Neutrophil (primary cell): ENCODE data around the gene GLG1.
"Not testable (repeated sequence)": the region's sequence is repeated elsewhere in the genome, so short reads cannot be mapped to it uniquely, and the experiment has no call there.

Experiments used
- H3K27ac ChIP-seq: fragments of 200-600 bp; sonication (generic); 2 replicates; pipeline ENCODE4 v1.5.1; 2016; ENCODE audit warnings: mild to moderate bottlenecking, moderate library complexity
- H3K27me3 ChIP-seq: fragments of 200-600 bp; sonication (generic); 2 replicates; pipeline ENCODE4 v1.6.0; 2016; ENCODE audit warnings: mild to moderate bottlenecking
- H3K36me3 ChIP-seq: fragments of 200-600 bp; sonication (generic); 2 replicates; pipeline ENCODE4 v1.5.1; 2017
- H3K4me1 ChIP-seq, 2 experiments: fragments of 200-600 bp in 1 of 2; sonication (generic) in 1 of 2; 1 replicate in 1 of 2; 2 replicates in 1 of 2; pipeline versions ENCODE4 v1.5.1 to v1.6.1; 2013 to 2016; ENCODE audit warnings: low read depth in 1 of 2, low read length in 1 of 2, mild to moderate bottlenecking in 1 of 2, moderate library complexity in 1 of 2; ENCODE audit not compliant: control insufficient read depth in 1 of 2, insufficient read depth in 1 of 2
- H3K4me3 ChIP-seq, 2 experiments: fragments of 200-600 bp in 1 of 2; sonication (generic) in 1 of 2; 1 replicate in 1 of 2; 2 replicates in 1 of 2; pipeline ENCODE4 v1.5.1; 2013 to 2016; ENCODE audit warnings: low read depth in 1 of 2, low read length in 1 of 2, mild to moderate bottlenecking in 1 of 2, moderate library complexity in 1 of 2
- H3K9me3 ChIP-seq: fragments of 200-600 bp; sonication (generic); 2 replicates; pipeline ENCODE4 v1.5.1; 2016
- CTCF ChIP-seq: fragments of 200-600 bp; sonication (generic); IDR thresholded peaks from 2 replicates; pipeline ENCODE4 v1.5.1; 2016; ENCODE audit warnings: antibody characterized with exemption

GLG1 gene

GRCh38 chr16:74449470-74449869 lies 157.4 kb downstream of the GLG1 start:
- no peaks in the 10 kb centered on the region for H3K9me3 ChIP-seq
- TF ChIP-seq CTCF, result no peak
- peaks cover 72% of the 10 kb centered on the region for H3K36me3 ChIP-seq
- H3K4me3 ChIP-seq, result no peak overlapping the region
- H3K27ac ChIP-seq, result no peak overlapping the region
- H3K27me3 ChIP-seq, result no peaks in the 10 kb centered on the region
- H3K4me1 ChIP-seq, result no peaks in the 10 kb centered on the region

GRCh38 chr16:74448990-74449389 lies 157.9 kb downstream of the GLG1 start:
- Histone ChIP-seq H3K27me3 (no peaks in the 10 kb centered on the region), H3K27ac (no peak overlapping the region), H3K36me3 (peaks cover 67% of the 10 kb centered on the region)

GRCh38 chr16:74447578-74447977 lies 159.3 kb downstream of the GLG1 start:
- Histone ChIP-seq H3K27ac (no peak overlapping the region), H3K4me1 (no peaks in the 10 kb centered on the region), H3K36me3 (peaks cover 56% of the 10 kb centered on the region), H3K4me3 (no peak overlapping the region), H3K27me3 (no peaks in the 10 kb centered on the region), H3K9me3 (no peaks in the 10 kb centered on the region)
- no peak for TF ChIP-seq CTCF

More at GRCh38 chr16:74448990-74449389, 157.9 kb downstream of the GLG1 start:
- Histone ChIP-seq H3K4me1 (no peaks in the 10 kb centered on the region), H3K4me3 (no peak overlapping the region), H3K9me3 (no peaks in the 10 kb centered on the region)
- TF ChIP-seq CTCF, result no peak

- no peak for TF ChIP-seq CTCF
- no peak overlapping the region for H3K4me3 ChIP-seq
- H3K36me3 ChIP-seq, result peaks cover 49% of the 10 kb centered on the region
- no peak overlapping the region for H3K27ac ChIP-seq
- no peaks in the 10 kb centered on the region for H3K27me3 ChIP-seq
- H3K9me3 ChIP-seq, result no peaks in the 10 kb centered on the region
- no peaks in the 10 kb centered on the region for H3K4me1 ChIP-seq
Measured at GRCh38 chr16:74446866-74447265, 160.0 kb downstream of the GLG1 start.

GRCh38 chr16:74443624-74444346 lies 163.1 kb downstream of the GLG1 start:
- not testable (repeated sequence) for H3K4me3 ChIP-seq, H3K4me1 ChIP-seq, H3K27ac ChIP-seq, H3K27me3 ChIP-seq, H3K9me3 ChIP-seq
- peaks cover 22% of the 10 kb centered on the region for H3K36me3 ChIP-seq

DNA sequence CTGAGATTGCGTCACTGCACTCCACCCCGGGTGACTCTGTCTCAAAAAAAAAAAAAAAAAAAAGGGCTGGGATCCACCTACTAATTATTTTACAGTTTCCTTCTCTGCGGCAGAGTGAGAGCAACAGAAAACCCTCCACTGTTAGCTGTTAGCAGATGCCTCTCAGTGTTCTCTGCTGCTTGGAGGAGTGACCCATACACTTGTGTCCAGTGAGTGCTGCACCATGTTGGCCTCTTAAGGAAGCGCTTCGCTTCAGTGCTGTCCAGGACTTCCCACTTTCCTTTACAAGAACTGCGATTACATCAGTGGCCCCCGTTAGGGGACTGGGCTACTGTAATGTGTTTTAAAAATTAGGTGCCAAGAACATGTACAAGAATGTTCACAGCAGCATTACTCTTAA lies 167.2 kb downstream of the GLG1 start:
- TF ChIP-seq CTCF, result no peak
- H3K9me3 ChIP-seq, result no peaks in the 10 kb centered on the region
- peaks cover 4% of the 10 kb centered on the region for H3K27me3 ChIP-seq
- no peak overlapping the region for H3K4me3 ChIP-seq
- no peak overlapping the region for H3K27ac ChIP-seq
- peaks cover 4% of the 10 kb centered on the region for H3K36me3 ChIP-seq
- H3K4me1 ChIP-seq, result no peaks in the 10 kb centered on the region
